ENCODE data around the gene IHH. TPM values are rescaled to one million over a fixed set of nuclear protein-coding genes. Genes with fewer than 3 reads are reported as not detected.

IHH gene
- total and polyA plus RNA-seq, 5 experiments from 2014 or later: not detected

DNA sequence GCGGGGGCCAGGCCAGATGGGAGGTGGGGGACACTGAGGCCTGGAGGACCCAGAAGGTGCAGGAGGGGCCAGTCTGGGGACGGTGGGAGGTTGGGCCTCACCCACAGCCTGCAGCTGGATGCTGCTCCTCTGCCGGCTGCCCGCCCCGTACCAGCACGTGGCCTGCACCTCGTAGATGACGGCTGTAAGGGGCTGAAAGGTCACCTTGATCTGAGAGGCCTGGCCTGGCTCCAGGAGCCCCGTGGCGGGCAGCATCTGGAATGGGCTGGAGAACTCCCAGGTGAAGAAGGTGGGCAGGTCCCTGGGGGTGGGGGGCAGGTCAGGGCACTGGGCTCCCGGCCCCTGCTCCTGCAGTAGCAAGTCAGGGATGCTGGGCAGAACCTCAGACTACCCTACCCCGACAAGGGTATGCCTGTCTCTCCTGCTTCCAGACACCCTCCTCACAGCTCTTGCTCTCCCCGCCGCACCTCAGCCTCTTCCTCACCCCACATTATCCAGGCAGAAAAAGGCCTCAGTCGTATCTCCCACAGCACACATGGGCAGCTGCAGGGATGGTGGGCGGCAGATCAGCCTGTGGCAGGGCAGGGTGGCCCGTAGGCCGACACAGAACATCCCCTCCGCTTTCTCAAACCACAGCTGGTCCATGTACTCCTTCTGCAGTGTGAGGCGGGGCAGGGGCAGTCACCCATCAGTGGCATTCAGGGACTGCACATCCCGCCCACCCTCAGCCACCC is 29.5 kb downstream of the IHH start:
- POLR2A ChIA-PET: interaction anchor here (0.6 kb wide), 1 partner anchor 226 kb away, joined by 3 read pairs; no protein-coding TSS in a partner anchor

DNA sequence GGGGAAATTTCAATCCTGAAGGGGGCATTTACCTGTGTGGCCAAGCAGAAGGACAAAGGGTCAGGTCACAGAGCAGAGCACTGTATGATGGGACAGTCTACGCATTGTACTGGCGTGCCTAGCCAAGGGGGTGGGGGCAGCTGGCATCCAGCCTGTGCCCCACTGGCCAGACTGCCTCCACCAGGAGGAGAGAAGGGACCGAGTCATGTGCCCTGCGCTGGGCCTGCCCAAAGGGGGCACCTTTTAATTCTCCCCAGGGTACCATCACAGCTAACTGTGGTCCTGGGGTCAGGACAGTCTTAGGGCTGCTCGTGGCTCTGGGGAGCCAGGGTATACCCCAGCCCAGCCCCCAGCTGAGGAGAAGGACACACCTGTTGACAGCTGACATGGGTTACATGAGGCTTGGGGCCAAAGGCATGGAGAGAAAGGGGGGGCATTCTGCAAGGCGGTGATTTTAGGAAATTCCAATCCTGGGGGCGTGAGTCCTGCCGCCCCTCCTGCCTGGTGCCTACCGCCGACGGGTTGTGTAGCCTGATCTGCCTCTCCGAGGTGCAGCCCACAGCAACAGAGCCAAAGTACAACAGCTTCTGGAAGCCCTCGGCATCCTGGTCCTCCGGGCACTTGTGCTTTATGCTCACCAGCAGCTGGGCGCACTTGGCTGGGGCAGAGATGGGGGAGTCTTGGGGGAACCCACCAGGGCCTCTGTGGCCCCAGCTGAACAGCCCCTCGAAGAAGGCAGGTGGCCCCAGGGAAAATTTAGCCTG is 30.4 kb downstream of the IHH start:
- Mint-ChIP-seq H3K4me3 (peak overlapping the region in 1 of 10 donors; percentile 38), H3K27me3 (peaks cover 2 to 48% (median 31%) of the 10 kb centered on the region in 5 donors)

More for the DNA sequence above, 29.5 kb downstream of the IHH start:
- ATAC-seq (no peak), DNase-seq (peak in 1 of 10 donors; percentile 46)
- H3K4me1 Mint-ChIP-seq: peaks cover 0 to 5% (median under 1%) of the 10 kb centered on the region in 4 donors
- peaks cover 5 to 56% (median 40%) of the 10 kb centered on the region in 5 donors for H3K27me3 Mint-ChIP-seq
- no peak overlapping the region for H3K27ac Mint-ChIP-seq
- no peak overlapping the region for H3K4me3 Mint-ChIP-seq
- no peaks in the 10 kb centered on the region for H3K9me3 Mint-ChIP-seq
- no peaks in the 10 kb centered on the region for H3K36me3 Mint-ChIP-seq

DNA sequence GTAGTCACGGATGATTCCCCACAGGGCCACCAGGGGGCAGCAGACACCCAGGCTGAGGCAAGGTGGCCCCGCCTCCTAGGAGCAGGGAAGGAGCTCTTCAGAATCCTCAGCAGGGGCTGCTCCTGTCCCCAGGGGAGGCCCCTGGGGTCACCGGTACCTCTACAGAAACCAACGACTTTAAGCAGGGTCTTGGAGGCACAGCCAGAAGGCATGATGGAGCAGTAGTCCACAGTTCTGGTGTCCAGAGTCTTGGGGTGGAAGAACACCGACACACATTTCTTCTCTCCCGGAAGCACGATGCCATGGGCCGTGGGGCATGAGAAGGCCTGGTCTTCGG is 30.9 kb downstream of the IHH start:
- peaks cover 2 to 43% (median 30%) of the 10 kb centered on the region in 5 donors for H3K27me3 Mint-ChIP-seq
- H3K36me3 Mint-ChIP-seq: no peaks in the 10 kb centered on the region
- POLR2A ChIA-PET: no interaction called here
- H3K27ac Mint-ChIP-seq: no peak overlapping the region
- ATAC-seq (peak; percentile 86 to 94), DNase-seq (peak; percentile 54 to 85 (median 72))
- peaks cover 0 to 5% (median under 1%) of the 10 kb centered on the region in 4 donors for H3K4me1 Mint-ChIP-seq
- H3K4me3 Mint-ChIP-seq: peak overlapping the region in 1 of 10 donors; percentile 38
- H3K9me3 Mint-ChIP-seq: no peaks in the 10 kb centered on the region

More for the DNA sequence above, 30.4 kb downstream of the IHH start:
- no peak for ATAC-seq
- no peak for DNase-seq
- Mint-ChIP-seq H3K36me3 (no peaks in the 10 kb centered on the region), H3K4me1 (peaks cover 0 to 5% (median under 1%) of the 10 kb centered on the region in 4 donors), H3K9me3 (no peaks in the 10 kb centered on the region), H3K27ac (no peak overlapping the region)
- POLR2A ChIA-PET: interaction anchor here (0.6 kb wide), 1 partner anchor 227 kb away, joined by 3 read pairs; no protein-coding TSS in a partner anchor

DNA sequence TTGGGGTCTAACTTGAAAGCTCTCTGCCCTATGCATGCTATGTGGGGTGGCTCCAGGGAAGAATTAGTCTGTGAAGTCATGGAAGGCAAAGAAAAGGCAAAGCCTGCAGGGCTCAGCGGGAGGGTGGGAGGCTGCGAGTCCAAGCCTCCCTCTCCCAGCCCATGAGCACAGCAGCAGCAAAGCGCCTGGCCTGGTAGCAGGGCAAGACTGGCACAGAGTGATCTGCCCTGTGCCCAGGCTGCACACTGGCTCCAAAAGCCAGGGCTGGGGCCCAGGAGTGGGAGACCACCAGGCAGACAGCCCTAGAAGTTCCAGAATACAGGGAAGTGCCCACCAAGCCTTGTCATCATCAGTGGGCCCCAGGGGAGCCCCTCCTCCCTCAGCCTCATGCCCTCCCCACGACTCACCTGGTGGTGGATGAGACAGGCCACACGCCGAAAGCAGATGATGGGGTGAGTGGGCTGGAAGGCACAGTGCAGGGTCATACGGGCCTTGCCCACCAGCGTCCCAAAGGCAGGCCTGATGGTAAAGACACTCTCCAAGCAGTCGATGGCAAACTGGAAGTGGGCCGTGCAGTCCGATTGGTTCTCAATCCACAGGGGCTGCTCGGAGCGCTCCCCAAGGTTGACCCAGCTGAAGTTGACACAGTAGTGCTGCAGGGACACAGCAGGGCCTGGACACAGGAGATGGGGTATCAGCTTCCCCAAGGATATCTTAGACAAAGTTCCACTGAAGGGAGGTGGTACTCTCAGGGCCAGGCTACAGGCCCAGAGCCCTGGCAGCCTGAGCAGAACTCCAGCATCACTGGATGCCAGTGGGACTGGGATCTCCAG is 31.5 kb downstream of the IHH start:
- ATAC-seq (peak in 1 of 2 donors; percentile 13), DNase-seq (no peak)
- Mint-ChIP-seq H3K4me3 (no peak overlapping the region), H3K27me3 (peaks cover 0 to 37% (median 24%) of the 10 kb centered on the region in 5 donors), H3K36me3 (no peaks in the 10 kb centered on the region), H3K9me3 (no peaks in the 10 kb centered on the region), H3K27ac (no peak overlapping the region), H3K4me1 (peaks cover 0 to 5% (median under 1%) of the 10 kb centered on the region in 4 donors)
- POLR2A ChIA-PET: no interaction called here

DNA sequence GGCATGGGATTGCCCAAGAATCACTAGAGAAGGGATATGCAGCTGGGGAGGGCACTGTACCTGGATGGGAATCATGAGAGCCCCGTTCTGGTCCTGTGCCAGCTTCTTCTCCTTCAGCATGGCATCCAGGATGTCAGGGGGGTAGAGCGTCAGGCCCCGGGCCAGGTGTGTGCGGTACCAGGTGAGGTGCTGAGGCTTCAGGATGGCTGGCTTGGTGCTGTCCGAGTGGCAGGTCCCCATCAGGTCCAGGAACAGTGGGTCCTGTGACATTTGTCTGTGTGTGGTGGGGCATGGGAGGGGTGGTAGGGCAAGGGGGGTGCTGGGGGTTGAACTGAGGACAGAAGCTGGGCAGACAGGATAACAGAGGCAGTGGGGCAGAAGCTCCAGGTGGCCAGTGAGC is 32.6 kb downstream of the IHH start:
- no peaks in the 10 kb centered on the region for H3K36me3 Mint-ChIP-seq
- H3K27ac Mint-ChIP-seq: no peak overlapping the region
- no peak overlapping the region for H3K4me3 Mint-ChIP-seq
- DNase-seq (no peak), ATAC-seq (no peak)
- peaks cover 0 to 5% (median under 1%) of the 10 kb centered on the region in 4 donors for H3K4me1 Mint-ChIP-seq
- H3K9me3 Mint-ChIP-seq: no peaks in the 10 kb centered on the region
- POLR2A ChIA-PET: no interaction called here
- peaks cover 0 to 35% (median 18%) of the 10 kb centered on the region in 5 donors for H3K27me3 Mint-ChIP-seq

DNA sequence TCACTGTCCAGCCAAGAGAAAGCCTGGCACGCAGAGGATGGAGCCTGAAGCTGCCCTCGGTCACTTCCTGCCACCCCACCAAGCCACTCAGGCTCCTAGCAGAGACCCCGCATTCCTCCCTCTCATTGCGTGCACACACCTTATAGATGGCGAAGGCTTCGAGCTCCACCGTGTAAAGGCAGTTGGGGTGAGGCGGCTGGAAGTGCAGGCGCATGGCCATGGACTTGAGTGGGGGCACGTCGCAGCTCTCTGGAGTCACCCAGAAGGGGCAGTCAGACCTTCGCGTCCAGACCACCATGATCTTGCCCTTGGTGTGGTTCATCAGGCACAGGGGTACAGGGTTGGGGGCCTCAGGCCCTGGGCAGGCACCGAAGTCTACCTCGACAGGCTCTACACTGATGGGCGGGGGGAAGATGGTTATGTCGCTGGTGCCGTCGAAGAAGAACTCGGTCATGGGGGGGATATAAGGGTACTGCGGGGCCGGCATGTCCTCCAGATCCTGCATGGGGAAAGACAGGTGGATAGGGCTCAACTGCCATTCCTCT is 33.1 kb downstream of the IHH start:
- no peaks in the 10 kb centered on the region for H3K9me3 Mint-ChIP-seq
- H3K4me3 Mint-ChIP-seq: no peak overlapping the region
- H3K36me3 Mint-ChIP-seq: no peaks in the 10 kb centered on the region
- DNase-seq (no peak), ATAC-seq (no peak)
- H3K4me1 Mint-ChIP-seq: peaks cover 0 to 5% (median under 1%) of the 10 kb centered on the region in 4 donors
- POLR2A ChIA-PET: no interaction called here
- H3K27ac Mint-ChIP-seq: no peak overlapping the region
- peaks cover 2 to 38% (median 20%) of the 10 kb centered on the region in 5 donors for H3K27me3 Mint-ChIP-seq

DNA sequence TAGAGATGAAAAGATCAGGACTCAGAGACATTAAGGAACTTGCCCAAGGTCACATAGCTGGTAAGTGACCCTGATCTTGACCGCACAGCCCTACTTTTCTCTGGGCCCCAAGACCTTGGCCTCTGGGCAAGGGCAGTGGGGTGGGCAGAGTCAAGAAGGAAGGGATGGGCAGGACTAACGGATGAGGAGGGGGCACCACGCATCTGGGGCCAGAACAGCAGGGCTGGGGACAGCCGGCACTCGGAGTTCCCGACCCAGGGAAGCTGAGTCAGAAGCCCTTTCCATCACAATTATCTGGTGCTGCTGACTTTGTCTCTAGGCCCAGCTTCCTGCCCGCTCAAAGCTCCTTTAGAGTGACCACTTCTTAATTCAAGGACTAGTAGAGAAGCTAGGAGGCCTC is 33.8 kb downstream of the IHH start:
- Mint-ChIP-seq H3K27me3 (peaks cover 2 to 35% (median 15%) of the 10 kb centered on the region in 5 donors), H3K4me1 (peaks cover 0 to 5% (median under 1%) of the 10 kb centered on the region in 4 donors), H3K9me3 (no peaks in the 10 kb centered on the region), H3K27ac (no peak overlapping the region), H3K36me3 (no peaks in the 10 kb centered on the region), H3K4me3 (no peak overlapping the region)
- ATAC-seq: no peak
- DNase-seq: no peak
- POLR2A ChIA-PET: no interaction called here

DNA sequence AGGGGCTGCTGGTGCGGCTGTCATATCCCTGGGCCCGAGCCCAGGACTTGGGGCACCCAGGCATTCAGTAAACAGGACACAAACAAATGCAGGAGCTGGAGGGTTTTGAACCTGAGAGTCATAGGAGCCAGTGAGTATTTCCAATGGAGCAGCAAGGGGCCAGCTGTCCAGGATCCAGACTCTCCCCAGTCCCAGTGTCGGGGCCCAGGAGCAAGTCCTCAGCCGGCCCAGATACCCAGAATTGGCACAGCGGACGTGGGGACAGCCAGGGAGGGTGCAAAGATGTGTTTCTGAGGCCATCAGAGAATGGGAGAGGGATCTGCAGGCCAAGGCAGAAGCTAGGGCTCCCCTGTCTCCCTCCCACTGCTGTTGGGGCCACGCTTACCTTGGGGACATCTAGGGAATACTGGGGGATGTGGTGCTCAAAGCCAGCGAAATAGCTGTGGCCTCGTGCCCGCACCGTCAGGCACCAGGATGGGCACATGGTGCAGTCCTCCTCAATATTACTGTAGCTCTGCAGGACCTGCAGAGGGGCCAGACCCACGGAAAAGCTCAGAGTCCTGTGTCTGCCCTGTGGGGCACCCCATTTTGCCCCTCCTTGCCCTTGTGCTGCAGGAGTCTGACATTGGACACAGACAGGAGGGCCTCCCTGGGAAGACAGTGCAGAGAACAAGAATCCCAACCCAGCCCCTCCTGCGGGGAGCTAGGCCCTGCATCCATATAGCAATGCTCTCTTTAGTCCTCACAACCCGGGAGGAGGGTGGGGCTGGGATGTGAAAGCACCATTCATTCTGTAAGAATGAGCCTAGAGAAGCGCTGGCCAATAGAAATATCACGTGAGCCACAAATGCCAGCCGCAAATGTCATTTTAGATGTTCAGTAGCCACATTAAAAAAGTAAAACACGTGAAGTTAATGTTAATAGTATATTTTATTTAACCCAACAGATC is 34.8 kb downstream of the IHH start:
- POLR2A ChIA-PET: no interaction called here
- no peak overlapping the region for H3K4me3 Mint-ChIP-seq
- no peak for ATAC-seq

DNA sequence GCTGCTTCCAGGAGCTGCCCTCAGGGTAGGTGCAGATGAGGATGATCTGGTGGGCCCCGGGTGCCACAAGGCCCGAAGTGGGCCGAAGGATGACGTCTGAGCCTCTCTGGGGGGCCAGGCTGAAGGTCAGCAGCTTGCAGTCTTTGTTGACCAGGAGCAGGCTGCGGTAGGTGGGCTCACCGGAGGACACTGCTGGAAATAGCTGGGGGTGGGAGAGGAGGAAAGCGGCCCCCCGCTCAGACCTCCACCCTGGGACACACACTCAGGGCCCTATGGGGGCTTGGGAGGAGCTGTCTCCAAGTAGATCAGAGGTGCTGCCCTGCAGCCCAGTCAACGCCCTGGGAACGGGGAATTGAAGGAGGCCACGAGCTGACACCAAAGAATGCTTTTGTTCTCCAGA is 36.7 kb downstream of the IHH start:
- Mint-ChIP-seq H3K27ac (no peak overlapping the region), H3K27me3 (peaks cover 2 to 17% (median 6%) of the 10 kb centered on the region in 5 donors), H3K4me3 (no peak overlapping the region), H3K4me1 (no peaks in the 10 kb centered on the region), H3K9me3 (no peaks in the 10 kb centered on the region), H3K36me3 (no peaks in the 10 kb centered on the region)
- POLR2A ChIA-PET: no interaction called here
- ATAC-seq: no peak
- DNase-seq: no peak

More for the DNA sequence above, 34.8 kb downstream of the IHH start:
- H3K36me3 Mint-ChIP-seq: no peaks in the 10 kb centered on the region
- no peak for DNase-seq
- no peaks in the 10 kb centered on the region for H3K9me3 Mint-ChIP-seq
- peaks cover 0 to 5% (median under 1%) of the 10 kb centered on the region in 4 donors for H3K4me1 Mint-ChIP-seq
- H3K27ac Mint-ChIP-seq: no peak overlapping the region
- peaks cover 2 to 28% (median 12%) of the 10 kb centered on the region in 5 donors for H3K27me3 Mint-ChIP-seq

DNA sequence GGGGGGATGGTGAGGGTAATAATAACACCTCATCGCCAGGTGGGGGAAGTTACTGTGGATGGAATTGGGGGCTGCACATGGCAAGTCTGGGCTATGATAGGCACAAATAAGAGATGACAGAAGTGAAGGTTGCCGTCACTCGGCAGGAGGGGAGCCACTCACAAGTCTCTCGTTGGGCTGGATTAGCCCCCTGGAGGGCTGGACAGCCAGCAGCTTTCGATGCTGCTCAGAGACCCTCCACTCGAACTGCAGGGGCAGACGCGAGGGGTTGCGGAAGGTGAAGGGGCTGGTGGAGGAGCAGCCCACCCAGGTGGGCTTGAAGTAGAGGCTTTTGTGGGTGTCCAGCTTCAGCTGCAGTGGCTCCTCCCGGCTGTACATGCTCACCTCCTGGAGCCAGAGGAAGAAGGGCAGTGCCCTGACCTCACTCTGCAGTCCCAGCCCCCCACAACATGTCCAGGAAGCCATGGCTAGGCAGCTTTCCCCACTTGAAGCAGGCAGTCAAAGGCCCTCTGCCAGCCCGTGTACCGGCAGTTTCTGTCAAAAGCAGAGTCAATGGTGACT is 37.6 kb downstream of the IHH start:
- DNase-seq (no peak), ATAC-seq (no peak)
- Mint-ChIP-seq H3K36me3 (no peaks in the 10 kb centered on the region), H3K27ac (peak overlapping the region in 1 of 10 donors; percentile 65), H3K9me3 (no peaks in the 10 kb centered on the region), H3K4me1 (no peaks in the 10 kb centered on the region), H3K4me3 (no peak overlapping the region), H3K27me3 (peaks cover 0 to 23% (median 6%) of the 10 kb centered on the region in 5 donors)
- POLR2A ChIA-PET: no interaction called here

DNA sequence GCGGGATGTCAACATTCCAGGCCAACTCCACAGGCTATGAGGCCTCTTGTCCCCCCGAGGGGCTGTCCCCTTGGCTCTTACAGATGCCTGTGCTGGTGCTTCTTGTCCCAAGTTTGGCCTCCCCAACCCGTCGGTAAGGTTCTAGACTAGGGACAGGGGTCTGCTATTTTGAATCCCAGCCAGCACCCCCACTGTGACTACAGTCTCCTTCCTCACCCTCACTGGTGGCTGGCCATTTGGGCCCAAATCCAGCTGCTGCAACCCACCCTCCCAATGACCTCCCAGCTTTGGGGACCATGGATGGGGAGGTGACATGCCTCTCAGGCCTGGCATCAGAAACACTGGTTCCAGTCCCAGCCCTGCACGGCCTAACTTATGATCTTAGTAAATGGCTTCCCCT is 38.1 kb downstream of the IHH start:
- Mint-ChIP-seq H3K9me3 (no peaks in the 10 kb centered on the region), H3K4me3 (no peak overlapping the region), H3K4me1 (no peaks in the 10 kb centered on the region), H3K27ac (no peak overlapping the region), H3K36me3 (no peaks in the 10 kb centered on the region), H3K27me3 (peaks cover 0 to 20% (median 6%) of the 10 kb centered on the region in 5 donors)
- DNase-seq (no peak), ATAC-seq (no peak)
- POLR2A ChIA-PET: no interaction called here

All from naive thymus-derived CD8-positive, alpha-beta T cell (primary cell).